Activated CD8-positive, alpha-beta memory T cell treated with anti-CD3 and anti-CD28 coated beads, Interleukin-2, amount 10 ng/mL, durations not matched to agents 7 days and 5 days (primary cell): ENCODE data around the gene DOK6. TPM values are rescaled to one million over a fixed set of nuclear protein-coding genes. Genes with fewer than 3 reads are reported as not detected.
"Not testable (repeated sequence)": the region's sequence is repeated elsewhere in the genome, so short reads cannot be mapped to it uniquely, and the experiment has no call there.

Experiments
- ATAC-seq: fragments of 150-1000 bp; cut with Tn5 transposase; one replicate; pipeline ENCODE4 v1.10.0; 2021; ENCODE audit warnings: moderate library complexity
- CTCF ChIA-PET: fragments of 350-600 bp; sonication (Branson Sonifier 250); formaldehyde crosslinking; loops from one replicate; lab custom pipeline; 2021; ENCODE audit warnings: antibody characterized with exemption; lab: Charles Lee
- DNase-seq: peaks from one replicate; pipeline ENCODE4 v3.0.0-alpha.2; 2020
- H3K27ac Mint-ChIP-seq: one replicate; pipeline ENCODE4 v1.8.0; 2021; ENCODE audit warnings: mild to moderate bottlenecking, mixed read lengths
- H3K27me3 Mint-ChIP-seq: one replicate; pipeline ENCODE4 v1.8.0; 2021; ENCODE audit warnings: mixed read lengths
- H3K36me3 Mint-ChIP-seq: one replicate; pipeline ENCODE4 v1.8.0; 2021; ENCODE audit warnings: mild to moderate bottlenecking, mixed read lengths
- H3K4me1 Mint-ChIP-seq: one replicate; pipeline ENCODE4 v1.8.0; 2021; ENCODE audit warnings: mixed read lengths
- H3K4me3 Mint-ChIP-seq: one replicate; pipeline ENCODE4 v1.8.0; 2021; ENCODE audit warnings: mild to moderate bottlenecking, moderate library complexity, mixed read lengths
- H3K9me3 Mint-ChIP-seq: one replicate; pipeline ENCODE4 v1.8.0; 2022; ENCODE audit warnings: low read depth, mixed read lengths
- total RNA-seq, 2 experiments: library from RNA; stranded (reverse); gene quantifications; one replicate each; pipeline ENCODE4 v1.2.3, GENCODE V29; 2021

The DOK6 gene
- total RNA-seq, 2 experiments from 2014 or later: not detected

DNA sequence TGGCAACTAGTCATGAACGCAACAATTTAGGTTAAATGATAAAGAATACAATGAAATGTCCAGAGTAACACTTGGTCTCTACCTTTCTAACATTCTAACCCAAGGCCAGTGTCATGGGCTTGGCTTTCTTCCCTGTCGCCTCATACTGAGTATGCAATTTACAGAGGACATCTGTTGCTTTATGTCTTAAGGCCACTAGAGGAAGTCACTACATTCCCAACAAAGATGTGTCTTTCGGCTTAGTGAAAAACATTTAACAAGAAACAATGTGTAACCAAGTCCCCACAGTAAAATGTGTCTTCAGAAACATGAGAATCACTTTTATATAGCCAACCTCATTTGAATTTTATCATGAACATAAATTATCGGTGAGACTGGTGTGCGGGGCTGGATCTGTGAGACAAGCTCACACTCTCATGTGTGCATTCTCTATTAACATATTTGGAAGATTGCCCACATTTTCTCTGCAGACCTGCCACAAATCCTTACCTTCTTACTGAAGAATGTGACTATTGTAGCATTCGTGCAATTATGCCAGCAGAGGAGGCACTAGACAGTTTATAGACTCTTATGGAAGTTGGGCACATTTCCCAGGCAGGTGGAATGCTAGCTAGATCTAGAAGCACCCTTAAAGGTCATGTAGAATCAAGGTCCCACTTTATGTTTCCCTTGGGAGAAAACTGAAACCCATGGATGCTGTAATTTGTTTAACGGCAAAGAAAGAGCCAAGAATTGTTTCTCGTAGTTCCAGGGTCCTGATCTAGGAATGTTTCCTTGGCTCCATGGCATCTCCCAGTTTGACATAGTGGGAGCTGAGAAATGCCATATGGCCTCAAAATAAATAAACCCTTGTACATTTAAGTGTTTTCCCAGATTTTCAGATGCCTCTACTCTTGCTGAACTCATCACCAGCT lies 445.2 kb downstream of the DOK6 start:
- DNase-seq (no peak), ATAC-seq (no peak)
- Mint-ChIP-seq H3K4me3 (no peak overlapping the region), H3K4me1 (no peaks in the 10 kb centered on the region), H3K9me3 (no peaks in the 10 kb centered on the region), H3K36me3 (no peaks in the 10 kb centered on the region), H3K27ac (no peak overlapping the region), H3K27me3 (no peaks in the 10 kb centered on the region)
- CTCF ChIA-PET: interaction anchor here (0.9 kb wide), 2 partner anchors 53 to 238 kb away, joined by 3 read pairs; no protein-coding TSS in a partner anchor

DNA sequence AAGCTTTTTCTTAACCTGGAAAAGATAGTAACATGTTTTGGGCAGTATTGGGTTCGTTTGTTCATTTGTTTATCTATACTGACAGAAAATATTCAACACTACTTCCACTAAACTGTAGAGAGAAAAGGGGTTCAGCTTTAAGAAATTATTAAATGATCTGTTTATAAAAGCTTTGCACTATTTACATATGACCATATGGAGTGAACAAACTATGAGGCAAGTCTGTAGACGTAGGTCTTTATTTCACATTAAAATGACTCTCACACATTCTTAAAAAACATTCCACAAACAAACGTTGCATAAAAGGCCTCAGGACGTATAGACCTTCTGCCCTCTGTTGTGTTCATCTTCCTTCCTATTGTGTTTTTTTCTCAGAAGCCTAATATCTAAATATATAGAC lies 452.4 kb downstream of the DOK6 start:
- CTCF ChIA-PET: interaction anchor here (1.1 kb wide), 1 partner anchor 85 kb away, joined by 3 read pairs; no protein-coding TSS in a partner anchor

DNA sequence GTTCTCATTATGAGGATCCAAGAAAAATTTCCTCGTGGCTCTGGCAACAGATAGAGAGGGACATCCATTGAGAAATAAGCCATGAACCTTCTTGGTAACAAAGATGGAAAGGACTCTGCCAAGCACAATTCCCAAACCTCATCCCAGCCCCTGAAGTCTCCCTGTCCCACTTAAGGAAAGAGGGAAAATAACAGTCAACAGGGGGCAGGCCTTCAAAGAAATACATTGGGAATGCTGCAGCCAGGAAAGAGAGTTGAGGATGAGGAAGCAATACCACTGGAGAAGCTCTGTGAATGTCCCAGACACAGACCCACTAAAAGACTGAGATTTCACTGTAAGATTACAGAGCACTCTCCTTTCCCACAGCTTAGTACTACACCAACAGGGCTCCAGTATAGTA lies 453.8 kb downstream of the DOK6 start:
- H3K27ac Mint-ChIP-seq: no peak overlapping the region
- CTCF ChIA-PET: no interaction called here
- ATAC-seq (no peak), DNase-seq (no peak)
- H3K27me3 Mint-ChIP-seq: no peaks in the 10 kb centered on the region
- H3K4me3 Mint-ChIP-seq: no peak overlapping the region
- H3K9me3 Mint-ChIP-seq: no peaks in the 10 kb centered on the region
- H3K4me1 Mint-ChIP-seq: no peaks in the 10 kb centered on the region
- H3K36me3 Mint-ChIP-seq: peaks cover 36% of the 10 kb centered on the region

More for the DNA sequence above, 452.4 kb downstream of the DOK6 start:
- Mint-ChIP-seq H3K36me3 (peaks cover 29% of the 10 kb centered on the region), H3K4me3 (no peak overlapping the region), H3K27me3 (no peaks in the 10 kb centered on the region), H3K4me1 (no peaks in the 10 kb centered on the region), H3K9me3 (no peaks in the 10 kb centered on the region), H3K27ac (no peak overlapping the region)
- DNase-seq (no peak), ATAC-seq (no peak)

DNA sequence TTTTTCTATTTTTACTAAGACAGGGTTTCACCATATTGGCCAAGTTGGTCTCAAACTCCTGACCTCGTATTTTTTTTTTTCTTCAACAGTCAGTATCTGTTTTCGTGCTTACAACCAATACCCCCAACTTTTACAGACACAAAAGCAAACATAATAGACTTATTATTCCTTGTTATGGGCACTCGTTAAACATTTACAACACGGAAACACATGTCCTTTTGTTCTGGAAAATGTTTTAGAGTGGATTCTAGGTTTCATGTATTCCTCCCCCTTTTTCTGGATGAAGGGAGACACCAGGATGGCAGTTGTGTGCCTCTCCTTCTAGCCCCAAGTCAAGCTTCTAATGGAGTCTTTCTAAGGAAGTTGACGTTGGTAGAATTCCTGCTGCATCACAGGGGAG lies 458.2 kb downstream of the DOK6 start:
- no peak for DNase-seq
- no peak for ATAC-seq
- Mint-ChIP-seq H3K36me3 (peaks cover 43% of the 10 kb centered on the region), H3K27me3 (no peaks in the 10 kb centered on the region), H3K4me1 (no peaks in the 10 kb centered on the region), H3K27ac (no peak overlapping the region), H3K9me3 (no peaks in the 10 kb centered on the region), H3K4me3 (no peak overlapping the region)
- CTCF ChIA-PET: no interaction called here

- DNase-seq, H3K27me3 Mint-ChIP-seq, H3K27ac Mint-ChIP-seq, CTCF ChIA-PET, H3K4me3 Mint-ChIP-seq, ATAC-seq, H3K4me1 Mint-ChIP-seq, H3K9me3 Mint-ChIP-seq: not testable (repeated sequence)
- H3K36me3 Mint-ChIP-seq: peaks cover 62% of the 10 kb centered on the region
Observed at GRCh38 chr18:69864802-69865201, 464.1 kb downstream of the DOK6 start.

DNA sequence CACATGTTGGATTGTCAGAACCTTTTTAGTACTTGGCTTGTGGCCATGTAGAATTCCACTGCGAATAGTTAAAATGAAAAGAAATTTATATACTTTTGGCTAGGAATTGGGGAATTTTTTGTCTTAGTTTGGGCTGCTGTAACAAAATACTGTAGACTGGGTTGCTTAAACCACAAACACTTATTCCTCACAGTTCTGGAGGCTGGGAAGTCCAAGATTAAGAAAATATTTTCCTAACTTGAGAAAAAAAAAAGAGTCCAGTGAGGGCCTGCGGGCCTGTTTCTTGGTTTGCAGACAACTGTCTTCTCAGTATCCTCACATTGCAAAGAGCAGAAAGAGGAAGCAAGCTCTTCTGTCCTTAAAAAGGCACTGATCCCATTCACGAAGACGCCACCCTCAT lies 465.1 kb downstream of the DOK6 start:
- DNase-seq (no peak), ATAC-seq (no peak)
- Mint-ChIP-seq H3K27me3 (no peaks in the 10 kb centered on the region), H3K4me3 (no peak overlapping the region), H3K4me1 (peaks cover 2% of the 10 kb centered on the region), H3K36me3 (peaks cover 62% of the 10 kb centered on the region), H3K9me3 (peaks cover 3% of the 10 kb centered on the region), H3K27ac (no peak overlapping the region)
- CTCF ChIA-PET: no interaction called here

GRCh38 chr18:69866212-69866611 lies 465.5 kb downstream of the DOK6 start:
- Mint-ChIP-seq H3K4me1 (peaks cover 2% of the 10 kb centered on the region), H3K27me3 (no peaks in the 10 kb centered on the region), H3K9me3 (peaks cover 3% of the 10 kb centered on the region), H3K36me3 (peaks cover 66% of the 10 kb centered on the region), H3K4me3 (no peak overlapping the region), H3K27ac (no peak overlapping the region)
- DNase-seq (no peak), ATAC-seq (no peak)
- CTCF ChIA-PET: no interaction called here

- Mint-ChIP-seq H3K9me3 (no peaks in the 10 kb centered on the region), H3K27ac (no peak overlapping the region), H3K4me1 (peaks cover 12% of the 10 kb centered on the region), H3K36me3 (peaks cover 60% of the 10 kb centered on the region), H3K4me3 (no peak overlapping the region), H3K27me3 (no peaks in the 10 kb centered on the region)
- DNase-seq: no peak
- no peak for ATAC-seq
- CTCF ChIA-PET: no interaction called here
Observed at GRCh38 chr18:69870736-69871135, 470.0 kb downstream of the DOK6 start.

GRCh38 chr18:69871363-69871762 lies 470.7 kb downstream of the DOK6 start:
- DNase-seq (no peak), ATAC-seq (no peak)
- peaks cover 13% of the 10 kb centered on the region for H3K4me1 Mint-ChIP-seq
- no peak overlapping the region for H3K27ac Mint-ChIP-seq
- CTCF ChIA-PET: no interaction called here
- H3K9me3 Mint-ChIP-seq: no peaks in the 10 kb centered on the region
- no peak overlapping the region for H3K4me3 Mint-ChIP-seq
- H3K27me3 Mint-ChIP-seq: no peaks in the 10 kb centered on the region
- H3K36me3 Mint-ChIP-seq: peaks cover 58% of the 10 kb centered on the region

DNA sequence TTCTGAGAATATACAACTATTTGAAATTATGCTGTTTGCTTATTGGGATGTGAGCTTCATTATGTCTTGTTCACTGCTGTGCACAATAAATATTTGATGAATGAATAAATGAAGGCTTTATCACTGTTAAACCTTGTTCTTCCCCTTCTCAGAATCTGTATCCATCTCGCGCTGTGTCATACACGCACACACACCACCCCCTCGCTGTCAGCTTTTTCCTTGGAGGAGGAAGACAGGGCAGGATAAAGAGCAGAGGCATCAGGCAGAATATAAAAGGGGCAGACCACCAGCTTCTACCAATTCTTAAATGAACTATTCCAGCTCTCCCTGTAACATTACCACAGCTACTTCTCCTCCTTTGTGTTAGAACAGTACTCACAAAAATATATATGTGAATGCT lies 472.0 kb downstream of the DOK6 start:
- peaks cover 57% of the 10 kb centered on the region for H3K36me3 Mint-ChIP-seq
- H3K4me1 Mint-ChIP-seq: peaks cover 15% of the 10 kb centered on the region

DNA sequence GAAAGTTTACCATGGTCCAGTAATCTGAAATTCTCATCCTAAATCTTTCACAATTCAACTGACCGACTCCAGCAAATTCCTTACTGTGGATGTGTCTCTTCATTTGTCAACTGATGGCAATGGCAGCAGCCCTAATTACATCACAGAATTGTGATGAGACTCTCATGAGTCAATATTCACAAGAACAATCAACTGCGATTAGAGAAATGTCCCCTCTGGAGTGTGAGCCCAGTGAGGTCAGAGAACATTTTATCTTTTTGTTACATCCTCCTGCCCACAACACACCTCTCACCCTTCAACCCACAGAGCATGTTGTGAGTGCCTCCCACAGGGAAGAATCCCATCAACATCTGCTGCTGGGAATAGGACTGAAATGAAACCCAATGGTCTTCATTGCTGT lies 473.4 kb downstream of the DOK6 start:
- CTCF ChIA-PET: no interaction called here
- Mint-ChIP-seq H3K4me1 (peaks cover 18% of the 10 kb centered on the region), H3K27me3 (no peaks in the 10 kb centered on the region), H3K36me3 (peaks cover 63% of the 10 kb centered on the region), H3K27ac (no peak overlapping the region), H3K9me3 (no peaks in the 10 kb centered on the region), H3K4me3 (no peak overlapping the region)
- ATAC-seq: no peak
- no peak for DNase-seq

More for the DNA sequence above, 472.0 kb downstream of the DOK6 start:
- no peaks in the 10 kb centered on the region for H3K27me3 Mint-ChIP-seq
- CTCF ChIA-PET: no interaction called here
- H3K27ac Mint-ChIP-seq: no peak overlapping the region
- no peaks in the 10 kb centered on the region for H3K9me3 Mint-ChIP-seq
- ATAC-seq (no peak), DNase-seq (no peak)
- no peak overlapping the region for H3K4me3 Mint-ChIP-seq

GRCh38 chr18:69876490-69876889 lies 475.8 kb downstream of the DOK6 start:
- Mint-ChIP-seq H3K27ac (no peak overlapping the region), H3K9me3 (peaks cover 4% of the 10 kb centered on the region), H3K4me3 (no peak overlapping the region), H3K27me3 (no peaks in the 10 kb centered on the region), H3K4me1 (peaks cover 17% of the 10 kb centered on the region), H3K36me3 (peaks cover 63% of the 10 kb centered on the region)
- DNase-seq: no peak
- CTCF ChIA-PET: no interaction called here
- ATAC-seq: no peak

DNA sequence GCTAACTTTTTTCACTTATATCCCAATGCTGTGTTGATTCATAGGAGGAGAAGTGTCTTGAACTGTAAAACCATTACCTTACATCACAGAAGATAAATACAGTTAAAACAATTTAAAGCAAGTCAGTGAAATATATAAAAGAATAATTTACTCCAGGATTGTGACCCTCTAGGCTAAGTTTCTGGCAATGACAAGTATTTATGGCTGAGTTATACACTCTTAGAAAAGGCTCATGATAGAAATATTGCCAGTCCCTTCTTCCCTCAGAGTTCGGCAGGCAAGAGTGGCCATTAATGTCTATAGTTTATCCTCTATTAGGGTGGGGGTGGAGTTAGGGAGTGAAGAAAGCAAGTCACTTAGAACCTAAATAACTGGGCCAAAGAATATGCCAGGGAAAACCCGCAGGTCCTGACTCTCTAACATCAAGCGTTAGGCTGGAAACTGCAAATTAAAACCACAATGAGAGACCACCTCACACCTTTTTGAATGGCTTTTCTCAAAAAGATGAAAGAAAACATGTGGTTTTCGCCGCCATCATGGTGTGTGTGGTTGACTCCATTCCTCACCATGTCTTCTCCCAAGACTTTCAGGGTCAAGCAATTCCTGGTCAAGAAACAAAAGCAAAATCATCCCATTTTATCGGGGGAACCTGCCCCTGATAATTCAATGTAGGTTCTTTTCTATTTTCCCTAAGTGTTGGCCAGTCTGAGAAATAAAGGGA lies 477.7 kb downstream of the DOK6 start:
- H3K4me3 Mint-ChIP-seq: no peak overlapping the region
- peaks cover 4% of the 10 kb centered on the region for H3K9me3 Mint-ChIP-seq
- H3K36me3 Mint-ChIP-seq: peaks cover 53% of the 10 kb centered on the region
- no peak for ATAC-seq
- peaks cover 25% of the 10 kb centered on the region for H3K4me1 Mint-ChIP-seq
- DNase-seq: no peak
- CTCF ChIA-PET: interaction anchor here (1.1 kb wide), 1 partner anchor 107 kb away, joined by 3 read pairs; no protein-coding TSS in a partner anchor
- no peaks in the 10 kb centered on the region for H3K27me3 Mint-ChIP-seq
- no peak overlapping the region for H3K27ac Mint-ChIP-seq
